K562 (cell line): ENCODE results near the gene SCN4A. TPM values are rescaled to one million over a fixed set of nuclear protein-coding genes. Genes with fewer than 3 reads are reported as not detected.
"Not testable (repeated sequence)": the region's sequence is repeated elsewhere in the genome, so short reads cannot be mapped to it uniquely, and the experiment has no call there.

Experiments
- ATAC-seq: fragments of 200-7000 bp; cut with Tn5 transposase; 3 replicates; pipeline ENCODE4 v1.9.1; 2020; ENCODE audit warnings: moderate library complexity
- BruUV-seq: library from RNA; stranded (reverse); fragments of 400-500 nt; replicated peaks from 2 replicates; lab custom pipeline; 2021; lab: Mats Ljungman, UMichigan
- CTCF ChIA-PET: fragments of 300-600 bp; formaldehyde crosslinking; extraction: SDS; loops from one replicate; lab custom pipeline; 2021; ENCODE audit warnings: low intra/inter-chr PET ratio; lab: Yijun Ruan, JAX
- POLR2A ChIA-PET: fragments of 300-600, 350-650 bp; sonication (Branson Sonifier 250); formaldehyde crosslinking; extraction: SDS; loops from one replicate; lab custom pipeline; 2021; ENCODE audit warnings: antibody characterized with exemption, inconsistent platforms; lab: Yijun Ruan, JAX
- DNase-seq, 4 experiments: peaks; one replicate each; pipeline versions ENCODE4 v3.0.0 to v3.0.0-alpha.2; 2011 to 2018; ENCODE audit warnings: low spot score in 3 of 4, mixed read lengths in 3 of 4; ENCODE audit errors: extremely low read depth in 1 of 4
- FAIRE-seq: peaks from 2 replicates; lab custom pipeline; 2011; peaks lifted over from hg19 to GRCh38; lab: Jason Lieb, UNC
- H2AFZ ChIP-seq: 2 replicates; pipeline ENCODE4 v1.6.0; 2011; ENCODE audit warnings: low read depth, low read length, control low read depth, inconsistent platforms
- H3K27ac ChIP-seq: fragments of 200-600 bp; 3 replicates; pipeline ENCODE4 v1.8.0; 2011; ENCODE audit warnings: low read depth, mild to moderate bottlenecking, control low read depth, inconsistent platforms, low read length, moderate library complexity, mixed read lengths; ENCODE audit errors: extremely low read depth
- H3K27me3 ChIP-seq, 2 experiments: fragments of 300-600 bp in 1 of 2; 2 replicates in 1 of 2; 3 replicates in 1 of 2; pipeline versions ENCODE4 v1.6.0 to v1.8.0; 2011; ENCODE audit warnings: inconsistent platforms in 2 of 2, low read length in 2 of 2, mild to moderate bottlenecking in 1 of 2, mixed read lengths in 1 of 2, moderate library complexity in 1 of 2; ENCODE audit not compliant: control insufficient read depth in 2 of 2, insufficient read depth in 2 of 2
- H3K36me3 ChIP-seq: fragments of 300-600 bp; 3 replicates; pipeline ENCODE4 v1.8.0; 2011; ENCODE audit warnings: mild to moderate bottlenecking, low read length, inconsistent platforms; ENCODE audit not compliant: control insufficient read depth, insufficient read depth
- H3K4me1 ChIP-seq, 2 experiments: fragments of 200-600 bp in 1 of 2; replicated peaks in 1 of 2; 2 replicates in 1 of 2; 3 replicates in 1 of 2; pipeline versions ENCODE4 v1.5.1 to v1.8.0; 2011; ENCODE audit warnings: inconsistent platforms in 2 of 2, low read length in 2 of 2, mild to moderate bottlenecking in 1 of 2, mixed read lengths in 1 of 2, moderate library complexity in 1 of 2; ENCODE audit not compliant: control insufficient read depth in 2 of 2, insufficient read depth in 2 of 2
- H3K4me2 ChIP-seq: 2 replicates; pipeline ENCODE4 v1.6.1; 2011; ENCODE audit warnings: low read length, control low read depth, inconsistent platforms, mixed read lengths; ENCODE audit not compliant: insufficient read depth
- H3K4me3 ChIP-seq: fragments of 200-600 bp; sonication (generic), shearing (Covaris generic); 2 replicates; pipeline ENCODE4 v1.5.1; 2016; ENCODE audit warnings: control low read depth, inconsistent platforms
- H3K79me2 ChIP-seq: fragments of 200-600 bp; 3 replicates; pipeline ENCODE4 v1.8.0; 2011; ENCODE audit warnings: low read length, inconsistent platforms; ENCODE audit not compliant: control insufficient read depth, insufficient read depth
- H3K9ac ChIP-seq, 2 experiments: 2 replicates each; pipeline versions ENCODE4 v1.6.0 to v1.6.1; 2011; ENCODE audit warnings: low read depth in 2 of 2, low read length in 2 of 2, control low read depth in 1 of 2, inconsistent platforms in 1 of 2, mild to moderate bottlenecking in 1 of 2, mixed read lengths in 1 of 2; ENCODE audit not compliant: insufficient read depth in 1 of 2
- H3K9me1 ChIP-seq: one replicate; pipeline ENCODE4 v1.6.0; 2011; ENCODE audit warnings: inconsistent platforms, mild to moderate bottlenecking, low read length, moderate library complexity; ENCODE audit not compliant: control insufficient read depth, insufficient read depth
- H3K9me3 ChIP-seq: replicated peaks from 2 replicates; pipeline ENCODE4 v1.5.1; 2011; ENCODE audit warnings: low read depth, low read length, inconsistent platforms; ENCODE audit not compliant: control insufficient read depth, insufficient read depth
- H4K20me1 ChIP-seq: replicated peaks from 2 replicates; pipeline ENCODE4 v1.6.1; 2011; ENCODE audit warnings: low read length, inconsistent platforms, mixed read lengths; ENCODE audit not compliant: control insufficient read depth, insufficient read depth
- XRCC5 ChIP-seq: fragments of 200-400 bp; formaldehyde crosslinking; IDR thresholded peaks from 2 replicates; pipeline ENCODE4 v1.6.1; 2017; ENCODE audit warnings: low read depth, mild to moderate bottlenecking, low read length
- WGBS: fragments of 100-300 bp; shearing (Covaris generic); methylation state at CpG from one replicate; pipeline ENCODE4 v1.1.6; 2016; ENCODE audit warnings: low coverage, mixed read lengths; ENCODE audit not compliant: insufficient coverage; ENCODE audit errors: missing lambda C conversion rate; 5-methylcytosine and 5-hydroxymethylcytosine counted together
- in situ Hi-C: fragments of 300-500 bp; cut with MboI; formaldehyde crosslinking; loops from 4 replicates; pipeline ENCODE4 v1.15.0; 2018; ENCODE audit warnings: inconsistent platforms, mixed read lengths
- intact Hi-C: fragments of 100-400 bp; cut with micrococcal nuclease; formaldehyde crosslinking; loops from 2 replicates; pipeline ENCODE4 v1.14.2; 2022
- polyA plus RNA-seq, 8 experiments: library from polyadenylated mRNA; depleted of rRNA in 4 of 8; stranded (reverse) in 5 of 8; unstranded in 3 of 8; fragments of >200 nt; fragmentation: Nextera tagmentation in 2 of 8; fragmentation: Illumina TruSeq in 1 of 8; extraction: Ambion mirVana in 2 of 8; extraction: Trizol in 1 of 8; gene quantifications; 2 replicates each; pipeline versions ENCODE4 v1.2.1 to v1.2.3, GENCODE V29; 2011 to 2014; ENCODE audit warnings: inconsistent platforms in 1 of 8, missing spikeins in 1 of 8
- total RNA-seq, 7 experiments: library from RNA; depleted of rRNA in 6 of 7; stranded (reverse); fragments of >200 nt in 6 of 7; fragmentation: Illumina TruSeq in 2 of 7; extraction: Trizol in 2 of 7; gene quantifications; 2 replicates each; pipeline versions ENCODE4 v1.2.1 to v1.2.3, GENCODE V29; 2011 to 2021; ENCODE audit warnings: low replicate concordance in 1 of 7
- TF ChIP-seq, protein P1 (sequence below): fragments of 450-650 bp; formaldehyde crosslinking; IDR thresholded peaks from 2 replicates; pipeline ENCODE4 v1.4.0; 2022; ENCODE audit warnings: mild to moderate bottlenecking, moderate library complexity

SCN4A gene
- total and polyA plus RNA-seq, 9 of the 15 experiments (the other 6 are each of a cell fraction or from before 2014, with no cell fraction given) = 0.29 to 2.6 (median 1.4) TPM

DNA sequence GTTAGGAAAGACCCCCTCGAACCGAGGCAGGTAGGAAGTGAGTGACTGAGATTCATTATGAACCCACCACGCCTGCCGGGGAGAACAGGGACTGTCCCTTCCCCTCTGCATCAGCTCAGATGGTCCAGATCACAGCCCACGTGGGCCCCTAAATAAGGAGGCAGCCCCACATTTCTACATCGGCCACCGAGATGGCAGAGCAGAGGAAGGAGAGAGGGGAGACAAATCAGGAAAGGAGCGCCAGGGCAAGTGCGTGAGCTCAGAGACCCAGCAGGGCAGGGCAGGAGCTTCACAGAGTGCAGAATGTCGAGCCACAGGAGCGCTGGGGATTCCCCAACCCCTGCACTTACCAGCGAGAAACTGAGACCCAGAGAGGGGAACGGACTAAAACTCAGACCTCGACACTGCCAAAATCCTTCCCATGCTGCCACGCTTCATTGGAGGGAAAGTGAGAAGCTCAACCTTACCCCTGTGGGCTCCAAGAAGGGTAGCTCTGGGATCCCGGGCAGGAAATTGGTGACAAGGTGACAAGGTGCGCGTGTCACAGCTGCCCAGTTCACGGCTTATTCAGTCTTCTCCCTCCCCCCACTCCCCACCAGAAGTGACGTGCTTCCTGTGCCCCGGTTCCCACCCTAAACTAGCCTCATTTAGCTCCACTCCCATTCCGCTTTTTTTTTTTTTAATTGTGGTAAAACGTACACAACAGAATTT lies 47.5 kb upstream of the SCN4A start, which contains the start of gene ICAM2:
TSS of gene ICAM2 (minus strand) at position 578 of the 711 bp plus-strand sequence. CDS start 13,942 bp downstream, outside the sequence.
- Histone ChIP-seq H4K20me1 (no peaks in the 10 kb centered on the region), H3K36me3 (no peaks in the 10 kb centered on the region), H3K4me1 (peaks cover 26 to 33% of the 10 kb centered on the region in 2 experiments; a peak in 4 of 5 replicates), H3K4me2 (no peak within 1 kb of the TSS), H3K27ac (no peak within 1 kb of the TSS), H3K4me3 (no peak within 1 kb of the TSS), H3K79me2 (no peaks in the 10 kb centered on the region), H2AFZ (peak within 1 kb of the TSS; percentile 69), H3K9me1 (no peaks in the 10 kb centered on the region), H3K27me3 (no peaks in the 10 kb centered on the region), H3K9me3 (no peaks in the 10 kb centered on the region), H3K9ac (peak within 1 kb of the TSS in 1 of 2 experiments; percentile 60; a peak in 1 of 4 replicates)
- POLR2A ChIA-PET = interaction anchor here (0.6 to 1.6 kb wide), 3 partner anchors 9 to 63 kb away, joined by 3 read pairs; no protein-coding TSS in a partner anchor
- ATAC-seq (no peak), FAIRE-seq (no peak), DNase-seq (no peak)
- CTCF ChIA-PET = no interaction called here
- 68% methylated on average over 19 of the region's 23 CpGs for WGBS
- intact Hi-C loops = loop anchor here (10.0 kb wide), 1 partner anchor 75 kb away; no protein-coding TSS in a partner anchor
- in situ Hi-C loops = loop anchor here (10.0 kb wide), 2 partner anchors 105 to 265 kb away; partner anchors contain the start of genes CSHL1 and GH1
- TF ChIP-seq, protein P1, sequence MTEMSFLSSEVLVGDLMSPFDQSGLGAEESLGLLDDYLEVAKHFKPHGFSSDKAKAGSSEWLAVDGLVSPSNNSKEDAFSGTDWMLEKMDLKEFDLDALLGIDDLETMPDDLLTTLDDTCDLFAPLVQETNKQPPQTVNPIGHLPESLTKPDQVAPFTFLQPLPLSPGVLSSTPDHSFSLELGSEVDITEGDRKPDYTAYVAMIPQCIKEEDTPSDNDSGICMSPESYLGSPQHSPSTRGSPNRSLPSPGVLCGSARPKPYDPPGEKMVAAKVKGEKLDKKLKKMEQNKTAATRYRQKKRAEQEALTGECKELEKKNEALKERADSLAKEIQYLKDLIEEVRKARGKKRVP (CRISPR knock-in tag) = no peak
- TF ChIP-seq XRCC5 = no peak
- no TSS peak for BruUV-seq

DNA sequence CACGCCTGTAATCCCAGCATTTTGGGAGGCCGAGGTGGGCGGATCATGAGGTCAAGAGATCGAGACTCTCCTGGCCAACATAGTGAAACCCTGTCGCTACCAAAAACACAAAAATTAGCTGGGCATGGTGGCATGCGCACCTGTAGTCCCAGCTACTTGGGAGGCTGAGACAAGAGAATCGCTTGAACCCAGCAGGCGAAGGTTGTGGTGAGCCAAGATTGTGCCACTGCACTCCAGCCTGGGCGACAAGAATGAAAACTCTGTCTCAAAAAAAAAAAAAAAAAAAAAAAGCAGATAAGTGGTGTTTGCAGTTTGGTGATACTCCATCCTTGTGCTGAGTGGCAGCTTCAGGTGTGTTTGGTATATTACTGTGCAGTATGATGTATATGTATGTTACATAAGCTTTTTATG lies 46.8 kb upstream of the SCN4A start:
- H3K4me3 ChIP-seq = not testable (repeated sequence)
- 64% methylated on average over 9 of the region's 9 CpGs for WGBS

More for the DNA sequence above, 46.8 kb upstream of the SCN4A start:
- H2AFZ ChIP-seq, H3K36me3 ChIP-seq, H3K9ac ChIP-seq, H3K4me2 ChIP-seq, H3K27me3 ChIP-seq, H3K27ac ChIP-seq, in situ Hi-C loops, H3K79me2 ChIP-seq, FAIRE-seq, DNase-seq, intact Hi-C loops, H3K9me1 ChIP-seq, H4K20me1 ChIP-seq, BruUV-seq, H3K9me3 ChIP-seq, ATAC-seq, CTCF ChIA-PET: not testable (repeated sequence)
- peaks cover 22 to 26% of the 10 kb centered on the region in 2 experiments; a peak in 4 of 5 replicates for H3K4me1 ChIP-seq
- POLR2A ChIA-PET = interaction anchor here (1.1 to 1.6 kb wide), 2 partner anchors 9 to 12 kb away, joined by 3 read pairs; no protein-coding TSS in a partner anchor
